Measurements from ENCODE around the gene TBCK.
"Not testable (repeated sequence)": the region's sequence is repeated elsewhere in the genome, so short reads cannot be mapped to it uniquely, and the experiment has no call there.

The TBCK gene

DNA sequence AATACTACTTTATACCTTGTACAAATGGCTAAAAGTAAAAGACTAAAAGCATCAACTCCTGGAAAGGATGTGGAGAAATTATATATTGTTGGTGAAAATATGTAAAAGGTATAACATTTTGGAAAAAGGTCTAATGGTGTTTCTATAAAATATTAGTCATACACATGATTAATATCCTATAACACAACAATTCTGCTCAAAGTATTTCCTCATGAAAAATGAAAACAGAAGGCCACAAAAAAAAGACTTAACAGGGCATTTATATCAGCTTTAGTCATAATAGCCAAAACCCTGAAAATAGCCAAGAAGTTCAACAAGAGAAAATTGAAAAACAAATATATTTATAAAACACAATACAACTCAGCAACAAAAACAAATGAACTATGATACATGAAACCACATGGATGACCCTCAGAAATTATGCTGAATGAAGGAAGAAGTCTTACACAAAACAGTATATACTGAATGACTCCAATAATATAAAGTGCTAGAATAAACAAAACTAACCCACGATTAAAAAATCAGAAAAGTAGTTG is 38.8 kb downstream of the TBCK start:
- no peak for DNase-seq

DNA sequence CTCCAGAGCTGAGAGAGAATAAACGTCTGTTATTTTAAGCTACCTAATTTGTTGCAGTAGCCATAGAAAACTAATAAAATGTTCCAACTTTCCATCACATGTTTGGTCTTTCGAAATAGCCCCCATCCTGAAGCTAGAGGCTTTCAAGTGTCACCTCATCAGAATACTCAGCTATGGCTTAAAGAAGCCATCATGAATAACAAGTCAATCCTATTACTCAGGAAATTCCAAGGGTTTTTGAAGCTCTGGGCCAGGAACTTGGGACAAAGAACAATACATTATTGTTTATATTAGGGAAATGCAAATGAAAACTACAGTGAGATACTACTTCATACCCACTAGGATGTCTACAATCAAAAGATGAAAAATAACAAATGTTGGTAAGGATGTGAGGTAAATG is 42.2 kb downstream of the TBCK start:
- DNase-seq: no peak

DNA sequence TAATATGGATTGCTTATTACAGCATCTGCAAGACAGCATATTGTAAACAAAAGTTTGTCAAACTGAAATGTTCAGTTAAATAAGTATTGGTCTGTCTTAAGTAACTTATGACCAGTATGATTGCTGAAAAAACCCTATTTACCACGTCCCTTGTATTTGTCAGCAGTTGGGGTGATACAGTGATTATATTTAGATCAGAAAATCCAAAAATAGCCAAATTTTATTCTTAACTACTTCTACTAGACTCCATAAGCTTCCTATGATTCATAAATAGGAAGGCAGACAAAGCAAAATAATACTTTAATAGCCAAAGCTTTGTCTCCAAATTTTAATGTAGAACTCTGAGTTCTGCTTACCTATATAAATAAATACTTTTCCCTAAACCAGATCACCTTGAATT is 45.3 kb downstream of the TBCK start:
- no peak for DNase-seq

DNA sequence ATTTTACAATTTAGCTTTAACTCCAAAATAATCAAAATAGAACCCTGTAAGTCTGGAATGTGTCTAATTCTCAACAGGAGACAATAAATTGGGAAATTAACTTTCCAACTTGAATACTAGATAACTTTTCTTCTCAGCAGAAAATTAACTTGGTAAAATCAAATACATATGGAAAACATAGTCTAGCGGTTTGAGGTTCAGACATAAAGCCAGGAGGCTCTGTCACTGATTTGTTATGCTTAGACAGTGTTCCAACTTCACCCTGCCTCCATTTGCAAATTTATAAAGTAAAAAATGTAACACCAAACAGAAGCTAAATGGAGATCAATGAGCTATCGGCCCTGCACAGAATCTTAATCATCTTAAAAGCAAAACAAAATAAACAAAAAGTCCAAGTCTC is 46.3 kb downstream of the TBCK start:
- DNase-seq: no peak

- DNase-seq: no peak
Measured at GRCh38 chr4:106268786-106269185, 47.2 kb downstream of the TBCK start.

- DNase-seq: peak; percentile 25
Measured at GRCh38 chr4:106266201-106266600, 49.8 kb downstream of the TBCK start.

GRCh38 chr4:106264331-106264728 is 51.7 kb downstream of the TBCK start:
- DNase-seq: no peak

GRCh38 chr4:106263594-106264330 is 52.2 kb downstream of the TBCK start:
- DNase-seq: no peak

DNA sequence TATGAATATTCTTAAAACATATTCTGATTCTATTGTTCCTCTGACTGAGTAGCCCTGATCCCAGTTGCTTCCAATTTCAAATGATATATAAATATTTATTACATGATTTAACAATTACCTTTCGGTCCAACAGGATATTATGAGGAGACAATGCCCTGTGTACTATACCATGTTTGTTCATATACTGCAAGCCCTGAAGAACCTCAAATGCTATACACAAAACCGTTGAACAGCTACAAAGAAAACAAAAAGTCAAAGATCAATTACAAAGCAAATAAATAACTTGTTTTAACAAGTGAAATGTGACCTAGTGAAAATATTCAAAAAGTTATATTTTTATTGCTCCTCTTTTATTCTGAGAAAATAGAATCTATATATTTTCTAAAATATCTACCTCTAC is 54.0 kb downstream of the TBCK start:
- no peak for DNase-seq

DNA sequence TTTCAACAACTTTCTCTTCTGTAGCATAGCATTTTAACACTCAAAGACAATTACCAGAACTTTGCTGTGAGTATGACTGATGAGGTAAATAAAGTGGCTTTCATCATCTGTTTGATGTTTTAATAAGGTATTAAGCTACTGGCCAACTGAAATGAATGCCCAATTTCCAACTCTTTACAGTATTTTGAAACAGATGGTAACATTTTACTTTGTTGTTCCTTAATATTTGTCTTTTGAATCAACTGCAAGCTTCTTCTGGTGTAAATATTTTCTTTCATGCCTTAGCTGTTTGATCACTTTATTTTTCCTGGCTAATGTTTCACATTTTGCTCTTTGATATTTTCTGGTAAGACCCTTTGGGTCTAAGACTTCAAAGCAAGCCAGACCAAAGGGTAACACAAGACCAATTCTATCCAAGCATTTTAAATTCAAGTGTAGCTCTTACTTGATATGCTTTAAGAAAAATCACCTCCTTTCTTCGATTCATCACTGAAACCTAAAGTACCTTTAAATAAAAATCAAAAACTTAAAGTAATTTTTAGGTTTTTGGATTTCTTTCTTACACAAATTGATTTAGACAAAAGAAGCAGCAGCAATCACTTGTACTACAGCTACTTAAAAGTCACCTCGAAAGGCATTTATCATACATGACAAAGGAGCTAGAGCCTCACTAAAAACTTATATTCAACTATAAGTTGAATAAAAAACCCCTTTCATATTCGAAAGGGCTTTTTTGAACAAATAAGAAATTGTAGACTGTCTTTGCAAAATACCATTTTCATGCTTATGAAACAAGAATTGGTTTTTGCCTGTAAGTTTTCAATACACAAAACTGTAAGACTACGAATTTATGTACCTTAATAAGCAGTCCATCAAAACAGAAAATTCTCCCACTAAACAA is 57.6 kb downstream of the TBCK start:
- no peak for DNase-seq

GRCh38 chr4:106256190-106256589 is 59.8 kb downstream of the TBCK start:
- DNase-seq: no peak

GRCh38 chr4:106255195-106255594 is 60.8 kb downstream of the TBCK start:
- DNase-seq: no peak

DNA sequence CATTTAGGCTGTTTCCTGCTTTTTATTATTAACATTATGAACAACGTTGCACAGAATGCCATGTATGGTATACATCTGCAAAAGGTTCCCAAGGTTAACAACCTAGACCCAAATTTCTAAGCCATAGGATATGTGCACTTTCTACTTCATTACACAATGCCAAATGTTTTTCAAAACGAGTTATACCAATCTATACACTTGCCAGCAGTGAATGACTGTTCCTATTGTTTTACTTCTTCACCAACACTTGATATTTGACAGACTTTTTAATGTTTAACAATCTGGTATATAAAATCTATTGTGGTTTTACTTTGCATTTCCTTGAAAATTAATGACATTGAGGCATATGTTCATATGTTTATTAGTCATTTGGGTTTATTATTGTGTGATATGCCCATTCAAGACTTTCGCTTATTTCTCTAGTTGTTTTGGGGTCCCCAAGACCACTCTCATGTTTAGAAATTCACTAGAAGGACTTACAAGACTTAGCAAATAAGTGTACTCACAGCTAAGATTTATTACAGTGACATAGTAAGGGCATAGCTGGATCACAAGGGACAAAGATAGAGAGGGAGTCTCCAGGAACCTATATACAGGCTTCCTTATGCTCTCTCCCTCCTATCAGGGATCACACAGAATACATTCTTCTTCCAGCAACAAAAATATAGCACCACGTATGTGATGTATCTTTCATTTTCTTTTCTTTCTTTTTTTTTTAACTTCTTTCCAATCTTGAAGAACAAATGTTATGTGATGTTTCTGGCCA is 62.5 kb downstream of the TBCK start:
- DNase-seq: no peak

- DNase-seq: no peak
Measured at GRCh38 chr4:106247600-106247999, 68.4 kb downstream of the TBCK start.

GRCh38 chr4:106246441-106246840 is 69.6 kb downstream of the TBCK start:
- no peak for DNase-seq

GRCh38 chr4:106245176-106245575 is 70.8 kb downstream of the TBCK start:
- no peak for DNase-seq

DNA sequence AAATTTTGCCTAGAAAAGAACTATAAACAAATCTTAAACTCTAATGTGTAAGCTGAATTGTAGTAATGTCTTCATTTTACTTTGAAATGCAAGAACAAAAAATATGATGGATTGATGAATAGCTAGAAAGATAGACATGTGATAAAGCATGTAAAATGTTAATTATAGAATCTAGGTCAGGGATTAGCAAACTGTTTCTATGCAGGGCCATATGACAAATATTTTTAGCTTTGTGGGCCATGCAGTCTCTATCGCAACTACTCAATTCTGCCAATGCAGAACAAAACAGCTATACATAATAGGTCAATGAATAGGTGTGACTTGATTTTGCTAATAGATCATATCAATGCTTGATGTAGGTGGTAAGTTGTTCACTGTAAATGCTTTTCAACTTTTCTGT is 75.3 kb downstream of the TBCK start:
- no peak for DNase-seq

DNA sequence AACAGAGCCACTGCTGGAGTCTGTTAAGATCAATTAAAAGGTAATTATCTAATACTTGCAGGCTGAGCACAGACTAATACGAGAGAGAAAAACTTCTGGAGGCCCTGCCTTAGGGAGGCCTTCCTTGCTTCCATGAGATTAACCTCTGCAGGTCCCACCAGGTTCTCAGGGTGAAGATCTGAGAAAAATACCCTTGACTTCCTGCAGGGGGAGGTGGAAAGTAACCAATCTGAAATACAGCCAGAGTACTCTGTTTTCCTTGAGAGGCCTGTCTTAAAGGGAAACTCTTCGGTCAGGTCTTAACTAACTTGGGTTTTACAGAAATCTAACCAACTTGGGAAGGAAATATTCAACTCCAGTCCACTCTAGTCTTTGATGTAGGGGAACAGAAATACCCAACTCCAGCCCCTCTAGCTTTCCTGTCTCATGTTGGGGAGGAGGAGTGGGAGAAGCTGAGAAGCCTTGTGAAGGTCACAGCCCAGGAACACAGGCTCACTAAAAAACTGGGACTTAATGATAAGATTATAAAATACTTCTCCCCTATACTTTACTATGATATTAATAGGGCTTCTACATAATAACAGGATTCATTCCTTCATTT is 77.1 kb downstream of the TBCK start:
- no peak for DNase-seq

DNA sequence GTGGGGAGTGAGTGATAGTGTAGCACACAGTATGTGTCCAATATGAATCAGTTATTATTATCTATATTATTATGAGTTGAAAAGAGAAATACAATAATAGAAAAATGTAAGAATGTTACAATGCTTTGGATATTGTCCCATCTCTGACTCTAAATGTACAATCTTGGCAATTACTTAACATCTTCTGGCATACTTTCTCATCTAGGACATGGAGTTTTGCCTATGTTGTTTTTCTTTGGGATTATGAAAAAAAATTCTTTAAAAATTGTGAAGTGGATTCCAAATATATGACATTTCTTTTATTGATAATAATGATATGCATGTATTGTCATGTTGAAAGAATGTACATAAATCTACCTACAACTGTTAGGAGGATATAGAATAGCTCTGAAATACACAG is 84.1 kb downstream of the TBCK start:
- DNase-seq: no peak

DNA sequence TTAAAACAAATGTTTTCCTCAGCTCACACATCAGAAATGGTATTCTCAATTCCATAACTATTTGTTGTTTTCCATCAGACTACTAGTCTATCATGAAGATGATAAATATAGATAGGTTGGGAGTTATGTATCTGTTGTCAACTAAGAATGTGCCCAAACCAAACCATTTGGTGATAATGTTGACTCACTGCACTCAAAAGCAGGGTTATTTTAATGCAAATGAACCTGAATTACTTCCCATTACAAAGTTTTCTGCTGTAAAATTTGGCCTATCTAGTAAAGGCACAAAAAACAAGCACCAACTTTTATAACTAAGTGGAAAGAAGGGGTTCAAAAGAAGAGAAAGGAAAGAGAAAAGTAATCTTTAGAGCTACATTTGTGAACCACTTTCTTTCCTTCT is 93.5 kb downstream of the TBCK start:
- no peak for DNase-seq

GRCh38 chr4:106213291-106213690 is 102.7 kb downstream of the TBCK start:
- DNase-seq: not testable (repeated sequence)

DNA sequence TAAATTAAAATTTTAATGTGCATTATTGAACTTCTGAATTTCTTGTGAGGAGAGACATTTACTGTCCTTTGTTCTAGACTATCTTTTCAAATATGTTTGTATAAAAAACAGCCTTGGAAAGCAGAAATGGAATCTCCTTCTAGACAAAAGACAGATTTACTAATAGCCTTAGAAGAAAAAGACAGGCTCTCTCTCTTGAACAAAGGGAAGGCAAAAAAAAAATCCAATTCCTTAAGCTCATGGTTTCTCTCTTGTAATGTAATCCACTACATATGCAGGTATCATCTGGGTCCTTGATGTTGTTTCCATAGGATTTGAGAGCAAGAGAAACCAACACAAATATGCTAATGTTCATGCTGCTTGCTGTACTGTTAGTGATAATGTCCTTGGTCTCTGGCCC is 106.0 kb downstream of the TBCK start:
- DNase-seq: no peak

Data from KG1 (cell line).